HG02973 (cell line): Measurements from ENCODE around the gene CEACAM8.
"Not testable (repeated sequence)": the region's sequence is repeated elsewhere in the genome, so short reads cannot be mapped to it uniquely, and the experiment has no call there.

ENCODE experiments used
- ATAC-seq: cut with Tn5 transposase; IDR thresholded peaks from one replicate; pipeline ENCODE4 v1.9.1; 2021; ENCODE audit warnings: moderate library complexity; ENCODE audit not compliant: unreplicated experiment

Gene CEACAM8

DNA sequence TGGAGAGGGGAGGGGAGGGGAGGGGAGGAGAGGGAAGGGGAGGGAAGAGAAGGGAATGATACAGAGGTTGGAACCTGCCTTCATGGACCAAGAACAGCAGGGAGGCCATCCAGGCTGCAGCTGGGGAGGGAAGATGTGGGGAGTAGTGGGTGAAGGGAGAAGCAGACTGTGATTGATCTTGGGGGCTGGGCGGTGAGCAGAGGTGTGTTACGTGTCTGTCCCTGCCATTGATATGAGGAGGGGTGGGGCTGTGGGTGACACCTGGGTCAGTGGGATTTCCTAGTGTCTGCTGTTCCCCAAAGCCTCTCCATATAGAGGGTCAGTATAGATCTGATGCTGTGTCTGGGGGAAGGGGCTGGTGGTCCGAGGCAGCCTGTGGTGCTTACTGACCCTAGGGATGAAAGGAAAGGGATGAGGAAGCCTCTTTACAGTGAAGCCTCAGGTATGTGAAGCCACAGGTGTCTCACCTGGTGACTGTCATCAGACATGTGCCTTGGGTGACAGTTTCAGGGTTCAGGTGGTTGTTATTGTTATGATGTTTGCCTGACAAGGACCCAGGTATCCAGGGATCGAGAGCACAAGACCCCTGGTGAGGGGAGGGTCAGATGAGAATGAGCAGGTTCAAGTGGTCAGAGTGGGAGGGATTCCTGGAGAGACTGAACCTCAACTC, 47.8 kb downstream of the CEACAM8 start:
- no peak for ATAC-seq

DNA sequence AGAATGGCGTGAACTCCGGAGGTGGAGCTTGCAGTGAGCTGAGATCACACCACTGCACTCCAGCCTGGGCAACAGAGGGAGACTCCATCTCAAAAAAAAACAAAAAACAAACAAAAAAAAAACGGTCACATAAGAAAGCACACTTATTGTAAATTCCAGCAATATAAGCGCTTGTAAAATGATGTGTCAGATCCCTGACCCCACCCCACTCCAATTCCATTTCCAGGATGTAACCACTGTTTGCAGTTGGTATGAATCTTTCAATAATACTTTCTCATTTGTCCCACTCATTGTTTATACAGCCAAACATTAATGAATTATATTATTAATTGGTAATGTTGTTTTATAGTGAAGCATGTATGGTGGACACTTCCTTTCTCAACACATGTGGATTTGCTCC, 50.6 kb downstream of the CEACAM8 start:
- no peak for ATAC-seq

DNA sequence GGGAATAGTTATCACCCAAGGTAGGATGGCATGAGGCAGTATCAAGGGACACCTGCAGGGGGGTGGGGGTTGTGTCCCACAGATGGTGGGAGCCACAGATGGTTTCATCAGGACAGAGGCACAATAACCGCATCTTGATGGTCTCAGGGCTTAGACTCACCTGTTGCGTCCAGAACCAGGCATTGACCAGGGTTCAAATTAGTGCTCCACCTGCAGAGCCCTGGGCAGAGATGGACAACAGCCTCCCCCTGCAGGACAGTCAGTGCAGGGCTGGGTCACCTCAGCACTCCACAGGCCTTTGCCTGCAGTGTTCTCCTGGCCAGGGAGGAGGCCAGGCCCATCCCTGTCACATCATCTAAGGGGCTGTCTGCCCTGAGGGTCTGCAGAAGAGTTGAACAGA, 51.9 kb downstream of the CEACAM8 start:
- no peak for ATAC-seq

DNA sequence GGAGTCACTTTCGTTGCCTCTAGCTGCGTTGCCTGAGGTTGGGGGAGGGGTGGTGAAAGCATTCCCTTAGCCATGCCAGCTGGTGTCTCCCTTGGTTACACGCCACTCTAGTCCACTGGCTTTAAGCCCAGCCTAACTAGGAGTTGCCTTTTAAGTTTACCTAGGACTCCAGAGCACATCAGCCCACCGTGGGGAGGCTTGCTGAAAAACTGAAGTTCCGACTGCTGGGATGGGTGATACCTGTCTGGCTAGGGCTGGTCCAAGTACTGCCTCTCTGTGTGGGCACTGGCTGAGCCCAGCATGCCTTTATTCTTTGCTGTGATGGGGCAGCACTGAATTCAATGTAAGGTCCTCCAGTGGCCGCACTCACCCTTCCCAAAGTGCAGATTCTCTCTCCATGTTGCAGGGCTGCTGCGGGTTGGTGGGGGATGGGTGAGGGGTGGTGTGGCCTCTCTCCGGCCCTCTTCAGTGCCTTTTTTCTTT, 54.6 kb downstream of the CEACAM8 start:
- ATAC-seq = no peak

DNA sequence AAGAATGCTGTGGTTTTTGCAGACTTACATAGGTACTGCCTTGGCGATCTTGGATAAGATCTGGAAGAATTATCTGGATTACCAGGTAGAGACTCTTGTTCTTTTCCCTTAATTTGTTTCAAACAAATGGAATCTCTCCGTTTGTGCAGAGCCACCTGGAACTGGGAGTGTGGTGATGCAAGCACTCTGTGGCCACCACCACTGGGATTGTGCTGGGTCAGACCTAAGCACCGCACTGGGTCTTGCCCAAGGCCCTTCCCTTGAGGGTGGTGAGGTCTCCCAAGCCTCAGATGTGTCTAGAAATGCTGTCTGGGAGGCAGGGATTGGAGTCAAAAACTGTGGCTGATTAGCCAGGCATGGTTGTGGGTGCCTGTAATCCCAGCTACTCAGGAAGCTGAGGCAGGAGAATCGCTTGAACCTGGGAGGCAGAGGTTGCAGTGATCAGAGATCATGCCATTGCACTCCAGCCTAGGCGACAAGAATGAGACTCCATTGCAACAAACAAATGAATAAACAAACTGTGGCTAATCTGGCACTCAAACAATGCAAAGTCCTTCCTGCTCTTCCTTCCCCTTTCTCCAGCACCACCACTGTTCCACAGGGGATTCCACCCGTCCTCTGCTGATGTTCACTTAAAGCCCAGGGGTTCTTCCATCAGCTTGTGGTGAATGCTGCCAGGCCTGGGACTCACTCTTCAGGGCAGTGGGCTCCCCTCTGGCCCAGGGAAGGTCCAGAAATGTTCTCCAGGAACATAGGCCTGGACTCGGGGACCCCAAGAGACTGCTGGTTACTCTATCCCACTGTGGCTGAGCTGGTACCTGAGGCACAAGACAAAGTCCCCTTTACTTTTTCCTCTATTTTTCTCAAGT, 55.6 kb downstream of the CEACAM8 start:
- no peak for ATAC-seq

DNA sequence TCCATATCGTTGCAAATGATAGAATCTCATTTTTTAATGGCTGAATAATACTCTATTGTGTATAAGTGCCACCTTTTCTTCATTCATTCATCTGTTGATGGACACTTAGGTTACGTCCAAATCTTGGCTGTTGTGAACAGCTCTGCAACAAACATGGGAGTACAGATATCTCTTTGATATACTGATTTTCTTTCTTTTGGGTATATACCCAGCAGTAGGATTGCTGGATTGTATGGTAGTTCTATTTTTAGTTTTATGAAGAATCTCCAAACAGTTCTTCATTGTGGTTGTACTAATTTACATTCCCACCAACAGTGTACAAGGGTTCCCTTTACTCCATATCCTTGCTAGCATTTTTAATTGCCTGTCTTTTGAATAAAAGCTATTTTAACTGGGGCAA, 59.4 kb downstream of the CEACAM8 start:
- ATAC-seq = not testable (repeated sequence)

DNA sequence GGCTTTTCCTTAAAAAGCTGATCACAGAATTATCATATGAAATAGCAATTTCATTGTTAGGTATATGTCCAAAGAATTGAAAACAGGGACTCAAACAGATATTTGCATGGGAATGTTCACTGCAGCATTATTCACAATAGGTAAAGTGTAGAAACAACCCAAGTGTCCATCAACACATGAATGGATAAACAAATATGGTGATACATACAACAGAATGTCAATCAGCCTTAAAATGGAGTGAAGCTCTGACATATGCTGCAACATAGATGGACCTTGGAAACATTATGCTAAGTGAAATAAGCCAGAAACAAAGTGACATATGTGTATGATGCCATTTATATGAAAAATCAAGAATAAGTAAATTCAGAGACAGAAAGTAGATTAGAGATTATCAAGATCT, 60.3 kb downstream of the CEACAM8 start:
- ATAC-seq = no peak

DNA sequence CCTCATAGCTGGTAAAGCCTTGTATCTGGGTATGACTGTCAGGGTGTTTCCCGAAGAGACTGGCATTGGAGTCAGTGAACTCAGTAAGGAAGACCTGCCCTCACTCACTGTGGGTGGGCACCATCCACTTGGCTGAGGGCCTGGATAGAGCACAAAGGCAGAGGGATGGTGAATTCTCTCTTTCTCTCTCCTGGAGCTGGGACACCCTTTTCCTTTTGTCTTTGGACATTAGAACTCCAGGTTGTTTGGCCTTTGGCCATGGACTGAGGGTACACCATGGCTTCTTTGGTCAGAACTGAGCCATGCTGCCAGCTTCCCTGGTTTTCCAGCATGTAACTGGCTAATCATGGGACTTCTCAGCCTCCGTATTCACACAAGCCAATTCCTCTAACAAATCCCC, 61.8 kb downstream of the CEACAM8 start:
- no peak for ATAC-seq

DNA sequence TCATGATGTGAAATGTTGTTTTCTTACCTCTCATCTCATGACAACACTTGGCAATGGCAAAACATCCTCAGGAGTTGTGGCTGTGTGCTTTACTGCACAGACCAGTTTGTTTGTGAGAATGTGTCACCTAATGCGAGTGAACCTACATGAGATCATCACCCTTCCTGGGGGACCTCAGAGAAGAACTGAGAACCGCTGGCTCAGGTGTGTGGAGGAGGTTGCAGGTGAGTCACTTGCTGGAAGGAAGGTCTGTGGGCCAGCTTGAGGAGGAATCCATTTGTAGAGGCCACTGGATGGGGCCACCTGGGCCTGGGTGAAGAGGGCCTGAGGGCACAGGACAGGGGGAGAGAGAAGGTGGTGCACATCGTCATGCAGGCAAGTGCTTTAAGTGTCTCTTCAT, 63.4 kb downstream of the CEACAM8 start:
- ATAC-seq = no peak
